HG03460 (cell line): ENCODE data around the gene DCUN1D1.
A peak's percentile ranks its signal among the peaks of the same experiment; 100 is the strongest.

Experiments
- ATAC-seq: cut with Tn5 transposase; IDR thresholded peaks from one replicate; pipeline ENCODE4 v1.9.1; 2021; ENCODE audit not compliant: unreplicated experiment

DCUN1D1 gene

GRCh38 chr3:182937293-182938051 is 42.9 kb downstream of the DCUN1D1 start:
- ATAC-seq: peak; percentile 94

GRCh38 chr3:182936918-182937285 is 43.4 kb downstream of the DCUN1D1 start:
- ATAC-seq: no peak

- ATAC-seq: no peak
Observed at GRCh38 chr3:182936239-182936917, 44.0 kb downstream of the DCUN1D1 start.

GRCh38 chr3:182935803-182936202 is 44.5 kb downstream of the DCUN1D1 start:
- no peak for ATAC-seq

GRCh38 chr3:182925944-182926337 is 54.4 kb downstream of the DCUN1D1 start:
- peak; percentile 33 for ATAC-seq

GRCh38 chr3:182925330-182925943 is 54.9 kb downstream of the DCUN1D1 start:
- ATAC-seq: peak; percentile 93

- no peak for ATAC-seq
Observed at GRCh38 chr3:182921665-182922355, 58.5 kb downstream of the DCUN1D1 start.

- no peak for ATAC-seq
Observed at GRCh38 chr3:182920515-182921084, 59.7 kb downstream of the DCUN1D1 start.

GRCh38 chr3:182919866-182920357 is 60.4 kb downstream of the DCUN1D1 start:
- ATAC-seq: no peak

- no peak for ATAC-seq
Observed at GRCh38 chr3:182917134-182917533, 63.2 kb downstream of the DCUN1D1 start.

GRCh38 chr3:182914341-182914740 is 66.0 kb downstream of the DCUN1D1 start:
- ATAC-seq: peak; percentile 43

- peak; percentile 97 for ATAC-seq
Observed at GRCh38 chr3:182913889-182914288, 66.4 kb downstream of the DCUN1D1 start.

- ATAC-seq: no peak
Observed at GRCh38 chr3:182912474-182912873, 67.9 kb downstream of the DCUN1D1 start.

- ATAC-seq: no peak
Observed at GRCh38 chr3:182911782-182912111, 68.6 kb downstream of the DCUN1D1 start.

GRCh38 chr3:182910936-182911781 is 69.2 kb downstream of the DCUN1D1 start:
- ATAC-seq: no peak

GRCh38 chr3:182909318-182910040 is 70.9 kb downstream of the DCUN1D1 start:
- ATAC-seq: no peak

- ATAC-seq: no peak
Observed at GRCh38 chr3:182908471-182908870, 71.9 kb downstream of the DCUN1D1 start.

GRCh38 chr3:182906036-182906435 is 74.3 kb downstream of the DCUN1D1 start:
- no peak for ATAC-seq

GRCh38 chr3:182905623-182906022 is 74.7 kb downstream of the DCUN1D1 start:
- ATAC-seq: no peak

GRCh38 chr3:182904164-182904563 is 76.2 kb downstream of the DCUN1D1 start:
- no peak for ATAC-seq
